ENCODE measurements around the gene KCNJ4.

The KCNJ4 gene

DNA sequence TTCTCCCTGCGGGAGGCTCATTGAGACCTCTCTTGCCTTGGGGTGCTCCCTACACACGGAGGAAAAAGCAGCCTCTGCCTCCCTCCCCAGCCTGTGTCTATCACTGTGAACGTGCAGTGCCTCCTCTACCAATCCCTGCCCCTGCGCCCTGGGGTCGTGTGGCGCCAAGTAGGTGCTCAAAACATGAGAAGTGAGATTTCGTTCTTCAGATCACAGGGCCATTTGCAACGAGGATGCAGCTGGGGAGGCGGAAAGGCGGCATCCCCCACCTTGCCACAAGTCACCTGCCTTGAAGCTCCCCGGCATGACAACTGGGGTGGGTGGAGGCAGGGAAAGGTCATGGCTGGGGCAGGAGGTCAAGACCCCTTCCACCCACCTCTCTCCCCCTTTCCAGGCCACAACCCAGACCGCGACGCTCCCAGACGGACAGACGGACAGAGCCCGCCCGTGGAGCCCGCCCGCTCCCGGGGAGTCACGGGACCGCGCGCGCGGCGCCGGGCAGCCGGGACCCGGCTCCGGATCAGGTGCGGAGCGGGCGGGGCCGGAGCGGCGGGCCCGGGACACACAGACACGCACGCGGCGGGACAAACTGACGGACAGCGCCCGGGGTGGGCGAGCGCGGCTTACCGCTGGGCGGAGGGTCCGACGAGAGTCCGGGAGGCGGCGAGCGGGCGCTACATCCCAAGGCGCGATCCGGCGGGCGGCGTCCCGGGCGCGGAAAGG lies 485 bp downstream of the KCNJ4 start:
- H3K27ac ChIP-seq = no peak overlapping the region

DNA sequence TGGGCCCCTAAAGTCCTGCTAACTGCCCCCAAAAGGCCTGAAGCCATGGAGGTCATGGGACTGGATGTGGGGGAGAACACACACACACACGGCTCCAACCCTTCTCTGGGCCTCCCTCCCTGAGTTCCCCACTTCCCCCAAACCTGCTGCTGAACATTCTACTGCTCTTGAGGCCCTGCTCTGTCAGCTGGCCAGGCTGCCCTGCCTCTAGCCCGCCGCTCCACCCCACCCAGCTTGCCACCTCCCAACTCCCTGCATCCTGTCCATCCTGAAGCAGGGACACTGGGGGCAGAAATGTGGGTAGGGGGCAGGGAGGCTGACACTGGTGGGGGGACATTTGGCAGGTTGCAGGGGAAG lies 1.0 kb downstream of the KCNJ4 start:
- H3K9me3 ChIP-seq = no peaks in the 10 kb centered on the region
- H3K9ac ChIP-seq = no peak overlapping the region
- H3K4me3 ChIP-seq = peak overlapping the region; percentile 75; the same call in 1 of the 2 replicates
- H3K27me3 ChIP-seq = peaks cover 82% of the 10 kb centered on the region
- peak overlapping the region; percentile 94 for H3K4me2 ChIP-seq
- peaks cover 32% of the 10 kb centered on the region for H3K4me1 ChIP-seq
- no peak overlapping the region for H3K27ac ChIP-seq
- no peaks in the 10 kb centered on the region for H3K36me3 ChIP-seq
- no peak for TF ChIP-seq Cebpa-rat (IDR thresholded peaks at IDR 0.05)
- peaks cover 45% of the 10 kb centered on the region for H4K20me1 ChIP-seq

More for the DNA sequence above, 485 bp downstream of the KCNJ4 start:
- Histone ChIP-seq H4K20me1 (peaks cover 40% of the 10 kb centered on the region), H3K4me1 (peaks cover 37% of the 10 kb centered on the region), H3K27me3 (peaks cover 76% of the 10 kb centered on the region), H3K4me3 (peak overlapping the region; percentile 75), H3K9ac (no peak overlapping the region), H3K36me3 (no peaks in the 10 kb centered on the region), H3K4me2 (peak overlapping the region; percentile 94), H3K9me3 (no peaks in the 10 kb centered on the region)
- no peak for TF ChIP-seq Cebpa-rat (IDR thresholded peaks at IDR 0.05)

DNA sequence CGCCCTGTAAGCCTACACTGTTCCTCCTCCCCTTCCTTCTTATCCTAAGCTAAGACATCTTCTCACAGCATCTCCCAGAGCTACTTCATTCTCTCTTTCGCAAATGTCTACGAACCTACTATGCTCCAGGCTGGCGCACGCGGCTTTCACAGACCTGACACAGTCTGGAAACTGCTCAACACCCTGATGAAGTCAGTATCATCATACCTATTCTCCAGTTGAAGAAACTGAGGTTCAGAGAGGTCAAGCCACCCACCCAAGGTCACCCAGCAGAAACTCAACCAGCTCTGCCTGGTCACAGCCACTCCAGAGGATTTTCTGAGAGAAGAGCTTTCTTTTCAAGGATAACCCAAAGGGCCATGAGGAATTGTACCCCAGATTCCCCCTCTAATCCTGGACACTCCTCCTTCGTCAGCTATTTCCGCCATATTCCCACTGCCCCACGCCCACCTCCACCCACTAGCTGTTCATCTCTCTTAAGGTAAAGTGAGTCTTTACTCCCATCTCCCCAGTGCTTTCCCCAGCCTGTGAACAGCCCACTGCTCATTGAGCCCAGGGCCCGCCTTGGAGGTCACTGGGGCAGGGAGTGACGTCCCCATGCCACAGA lies 1.8 kb downstream of the KCNJ4 start:
- Histone ChIP-seq H3K27ac (no peak overlapping the region), H4K20me1 (peaks cover 52% of the 10 kb centered on the region), H3K27me3 (peaks cover 83% of the 10 kb centered on the region), H3K36me3 (no peaks in the 10 kb centered on the region), H3K9ac (no peak overlapping the region), H3K4me2 (no peak overlapping the region), H3K9me3 (no peaks in the 10 kb centered on the region), H3K4me3 (no peak overlapping the region), H3K4me1 (peaks cover 24% of the 10 kb centered on the region)
- TF ChIP-seq Cebpa-rat (IDR thresholded peaks at IDR 0.05) = no peak

DNA sequence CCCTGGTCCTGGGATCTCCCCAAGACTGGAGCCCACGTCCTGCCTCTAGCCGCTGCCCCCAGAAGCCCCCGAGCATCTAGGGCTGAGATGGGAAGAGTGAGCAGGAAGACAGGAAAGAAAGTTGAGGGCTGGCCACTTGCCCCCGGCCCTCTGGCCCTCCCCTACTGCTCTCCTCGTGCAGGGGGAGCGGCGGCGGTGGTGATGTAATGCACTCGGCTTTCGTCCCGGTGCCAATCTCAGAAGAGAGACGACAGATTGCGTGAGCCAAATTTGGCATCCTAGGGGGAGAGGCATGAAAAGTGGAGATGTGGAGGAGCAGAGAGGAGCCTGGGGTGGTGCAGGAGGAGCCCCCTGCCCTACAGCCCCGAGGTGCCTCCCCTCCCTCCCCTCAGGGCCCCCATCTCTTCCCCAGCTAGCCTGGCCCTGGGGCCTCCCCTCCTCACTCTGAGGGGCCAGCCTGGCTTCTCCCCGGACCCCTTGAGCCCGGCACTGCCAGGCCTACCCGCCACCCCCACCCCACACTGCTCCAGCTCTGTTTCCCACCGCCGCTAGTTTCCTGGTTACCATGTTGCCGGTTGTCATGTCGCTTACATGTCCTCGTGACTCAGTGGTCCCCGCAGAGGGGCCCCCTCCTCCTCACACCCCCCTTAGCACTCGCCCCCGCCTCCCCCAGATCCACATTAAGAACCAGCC lies 2.5 kb downstream of the KCNJ4 start:
- no peak overlapping the region for H3K4me2 ChIP-seq
- peaks cover 83% of the 10 kb centered on the region for H3K27me3 ChIP-seq
- H4K20me1 ChIP-seq = peaks cover 52% of the 10 kb centered on the region
- H3K9ac ChIP-seq = no peak overlapping the region
- H3K36me3 ChIP-seq = no peaks in the 10 kb centered on the region
- H3K27ac ChIP-seq = no peak overlapping the region
- H3K4me1 ChIP-seq = peaks cover 21% of the 10 kb centered on the region
- H3K4me3 ChIP-seq = no peak overlapping the region
- no peaks in the 10 kb centered on the region for H3K9me3 ChIP-seq
- no peak for TF ChIP-seq Cebpa-rat (IDR thresholded peaks at IDR 0.05)

DNA sequence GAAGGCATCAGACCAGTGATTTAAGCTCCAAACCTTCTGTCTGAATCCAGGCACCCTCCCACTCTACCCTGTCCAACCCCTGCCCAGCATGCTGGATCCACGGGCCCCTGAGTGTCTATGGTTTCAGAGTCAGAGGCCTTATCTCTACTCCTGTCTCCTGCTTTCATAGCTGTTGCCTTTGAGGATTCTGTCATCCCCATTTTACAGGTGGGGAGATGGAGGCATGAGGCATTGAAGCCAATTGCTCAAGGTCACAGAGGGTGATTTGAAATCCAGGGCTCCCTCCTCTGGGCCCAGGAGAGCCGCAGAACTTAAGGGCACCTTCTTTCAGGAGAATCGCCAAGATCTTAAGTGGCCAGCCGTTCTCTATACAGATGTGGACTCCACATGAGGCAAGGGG lies 3.1 kb downstream of the KCNJ4 start:
- Histone ChIP-seq H3K27me3 (peaks cover 80% of the 10 kb centered on the region), H4K20me1 (peaks cover 52% of the 10 kb centered on the region), H3K4me2 (no peak overlapping the region), H3K36me3 (no peaks in the 10 kb centered on the region), H3K9ac (no peak overlapping the region), H3K4me3 (no peak overlapping the region), H3K9me3 (no peaks in the 10 kb centered on the region), H3K27ac (no peak overlapping the region), H3K4me1 (peaks cover 20% of the 10 kb centered on the region)
- TF ChIP-seq Cebpa-rat (IDR thresholded peaks at IDR 0.05) = no peak

GRCh38 chr22:38451404-38451803 lies 3.6 kb downstream of the KCNJ4 start:
- Histone ChIP-seq H3K4me1 (peaks cover 16% of the 10 kb centered on the region), H3K4me3 (no peak overlapping the region), H3K27ac (no peak overlapping the region), H3K9ac (no peak overlapping the region), H3K36me3 (no peaks in the 10 kb centered on the region), H3K27me3 (peaks cover 76% of the 10 kb centered on the region), H3K4me2 (no peak overlapping the region), H3K9me3 (no peaks in the 10 kb centered on the region), H4K20me1 (peaks cover 52% of the 10 kb centered on the region)
- no peak for TF ChIP-seq Cebpa-rat (IDR thresholded peaks at IDR 0.05)

DNA sequence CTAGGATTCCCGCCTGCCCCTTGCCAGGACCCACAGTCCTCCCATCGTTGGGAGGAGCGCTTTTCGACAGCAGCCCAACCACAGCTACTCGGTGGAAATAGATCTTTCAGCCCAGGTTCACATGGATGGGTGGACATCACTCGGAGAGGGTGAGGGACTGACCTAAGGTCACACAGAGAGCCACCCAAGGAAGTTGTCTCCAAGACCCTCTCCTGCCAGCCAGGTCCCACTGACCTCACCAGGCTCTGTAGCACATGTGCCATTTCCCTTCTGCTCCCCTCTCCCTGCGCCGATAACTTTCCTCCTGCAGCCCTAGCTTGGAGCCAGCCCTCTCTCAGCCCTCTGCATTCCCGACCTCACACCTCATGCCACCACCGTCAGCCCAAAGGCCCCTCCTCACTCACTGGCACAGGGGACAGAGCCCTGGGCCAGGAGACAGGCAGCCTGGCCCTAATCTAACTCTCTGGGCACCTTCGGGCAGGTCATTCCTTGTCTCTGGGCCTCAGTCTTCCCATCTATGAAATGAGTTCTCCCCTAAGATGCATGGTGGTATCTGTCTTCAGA lies 4.7 kb downstream of the KCNJ4 start:
- H3K9me3 ChIP-seq = no peaks in the 10 kb centered on the region
- no peak overlapping the region for H3K4me3 ChIP-seq
- peaks cover 65% of the 10 kb centered on the region for H3K27me3 ChIP-seq
- no peaks in the 10 kb centered on the region for H3K36me3 ChIP-seq
- TF ChIP-seq Cebpa-rat (IDR thresholded peaks at IDR 0.05) = no peak
- peaks cover 52% of the 10 kb centered on the region for H4K20me1 ChIP-seq
- no peak overlapping the region for H3K9ac ChIP-seq
- no peak overlapping the region for H3K4me2 ChIP-seq
- H3K27ac ChIP-seq = no peak overlapping the region
- peaks cover 12% of the 10 kb centered on the region for H3K4me1 ChIP-seq

DNA sequence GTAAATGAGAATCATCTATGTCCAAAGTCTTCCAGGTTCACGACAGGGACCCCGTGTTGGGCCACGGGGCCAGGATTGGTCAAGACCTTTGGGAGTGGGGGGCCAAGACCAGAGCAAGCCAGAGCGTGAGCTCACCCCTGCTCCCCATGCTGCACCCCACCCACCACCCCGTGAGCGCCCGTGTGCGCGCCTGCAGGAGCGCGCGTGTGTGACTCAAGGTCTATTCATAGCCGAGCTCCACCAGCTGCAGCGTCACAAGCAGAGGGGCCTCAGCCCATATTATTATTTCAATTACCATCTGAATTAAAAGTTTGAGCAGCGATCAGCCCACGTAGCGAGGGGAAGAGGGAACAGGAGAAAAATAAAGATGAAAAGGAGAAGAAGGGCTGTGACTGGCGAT lies 5.2 kb downstream of the KCNJ4 start:
- Histone ChIP-seq H3K36me3 (no peaks in the 10 kb centered on the region), H4K20me1 (peaks cover 50% of the 10 kb centered on the region), H3K27ac (no peak overlapping the region), H3K4me2 (no peak overlapping the region), H3K4me3 (no peak overlapping the region), H3K9me3 (no peaks in the 10 kb centered on the region), H3K9ac (no peak overlapping the region), H3K27me3 (peaks cover 60% of the 10 kb centered on the region), H3K4me1 (peaks cover 15% of the 10 kb centered on the region)
- TF ChIP-seq Cebpa-rat (IDR thresholded peaks at IDR 0.05) = no peak

DNA sequence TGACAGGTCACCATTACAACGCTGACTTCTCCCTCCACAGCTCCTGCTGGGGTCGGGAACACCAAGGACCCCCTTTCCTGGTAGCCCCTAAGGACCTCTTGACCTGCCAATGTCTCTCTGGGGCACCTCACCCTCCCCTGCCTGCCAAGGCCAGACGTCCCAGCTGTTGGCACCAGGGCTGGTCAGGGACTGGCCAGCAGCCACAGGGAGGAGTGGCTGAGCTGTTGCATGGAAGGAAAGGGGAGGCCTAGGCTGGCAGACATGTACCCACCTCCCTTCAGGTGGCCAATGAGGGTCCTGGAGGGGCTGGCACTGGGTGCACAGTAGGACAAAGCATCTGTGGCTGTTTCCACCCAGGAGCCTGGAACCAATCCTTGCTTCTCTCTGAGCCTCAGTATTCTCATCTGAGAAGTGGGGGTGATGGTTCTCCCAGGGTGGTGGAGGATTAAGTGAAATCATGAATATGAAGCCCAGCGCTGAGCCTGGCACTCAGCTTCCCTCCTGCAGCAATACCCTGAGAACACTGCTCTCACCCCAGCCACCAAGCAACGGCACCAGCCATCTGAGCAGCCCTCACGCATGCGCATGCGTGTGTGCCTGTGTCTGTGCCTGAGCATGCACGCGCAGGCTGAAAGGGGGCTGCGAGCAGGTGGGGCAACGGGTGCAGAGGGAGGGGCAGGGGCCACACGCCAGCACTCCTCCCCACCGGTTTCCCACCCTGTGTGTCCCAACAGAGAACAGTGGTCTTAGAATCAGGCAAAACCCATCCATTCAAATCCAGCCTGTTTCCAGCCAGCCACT lies 5.9 kb downstream of the KCNJ4 start:
- Histone ChIP-seq H3K9ac (no peak overlapping the region), H3K4me3 (no peak overlapping the region), H4K20me1 (peaks cover 43% of the 10 kb centered on the region), H3K9me3 (no peaks in the 10 kb centered on the region), H3K4me2 (no peak overlapping the region), H3K36me3 (no peaks in the 10 kb centered on the region), H3K27me3 (peaks cover 53% of the 10 kb centered on the region), H3K4me1 (peaks cover 15% of the 10 kb centered on the region), H3K27ac (no peak overlapping the region)
- no peak for TF ChIP-seq Cebpa-rat (IDR thresholded peaks at IDR 0.05)
